OCI-LY1 (cell line): ENCODE measurements around the gene EEIG1.
A peak's percentile ranks its signal among the peaks of the same experiment; 100 is the strongest.

Source experiments
- H2AFZ ChIP-seq: fragments of 200-600 bp; sonication (generic), shearing (Covaris generic); 2 replicates; pipeline ENCODE4 v1.6.0; 2014; ENCODE audit warnings: antibody characterized with exemption, mild to moderate bottlenecking, low read length
- H3F3A ChIP-seq: fragments of 200-600 bp; sonication (generic), shearing (Covaris generic); 2 replicates; pipeline ENCODE4 v1.6.0; 2014; ENCODE audit warnings: mild to moderate bottlenecking, antibody characterized with exemption, low read length, moderate library complexity; ENCODE audit not compliant: insufficient read depth
- H3K27ac ChIP-seq: fragments of 200-600 bp; sonication (generic); 2 replicates; pipeline ENCODE4 v1.5.1; 2014; ENCODE audit warnings: low read length, mixed run types, mild to moderate bottlenecking, low read depth; ENCODE audit not compliant: poor library complexity, severe bottlenecking
- H3K27me3 ChIP-seq: fragments of 200-600 bp; sonication (generic); 2 replicates; pipeline ENCODE4 v1.6.0; 2014; ENCODE audit warnings: antibody characterized with exemption, mild to moderate bottlenecking, low read length, moderate library complexity; ENCODE audit not compliant: insufficient read depth
- H3K36me3 ChIP-seq: fragments of 200-600 bp; sonication (generic); 2 replicates; pipeline ENCODE4 v1.6.1; 2014; ENCODE audit warnings: mild to moderate bottlenecking, antibody characterized with exemption, low read length, moderate library complexity, mixed read lengths; ENCODE audit not compliant: insufficient read depth
- H3K4me1 ChIP-seq: fragments of 200-600 bp; sonication (generic); 2 replicates; pipeline ENCODE4 v1.5.1; 2014; ENCODE audit warnings: mild to moderate bottlenecking, low read length, moderate library complexity; ENCODE audit not compliant: insufficient read depth, severe bottlenecking
- H3K4me2 ChIP-seq: fragments of 200-600 bp; sonication (generic), shearing (Covaris generic); 2 replicates; pipeline ENCODE4 v1.6.1; 2014; ENCODE audit warnings: low read length
- H3K4me3 ChIP-seq: fragments of 200-600 bp; sonication (generic); 2 replicates; pipeline ENCODE4 v1.5.1; 2014; ENCODE audit warnings: low read length, low read depth, mild to moderate bottlenecking, mixed read lengths; ENCODE audit not compliant: poor library complexity, severe bottlenecking
- H3K79me2 ChIP-seq: fragments of 200-600 bp; shearing (Covaris generic); 2 replicates; pipeline ENCODE4 v1.6.1; 2016; ENCODE audit warnings: mixed run types, low read length, mixed read lengths; ENCODE audit not compliant: insufficient read depth
- H3K9ac ChIP-seq: fragments of 200-600 bp; sonication (generic), shearing (Covaris generic); 2 replicates; pipeline ENCODE4 v1.6.1; 2014; ENCODE audit warnings: mild to moderate bottlenecking, low read length, mixed read lengths
- H3K9me2 ChIP-seq: fragments of 200-600 bp; sonication (generic), shearing (Covaris generic); 2 replicates; pipeline ENCODE4 v1.6.1; 2014; ENCODE audit warnings: low read depth, mild to moderate bottlenecking, low read length, mixed read lengths
- H3K9me3 ChIP-seq: fragments of 200-600 bp; shearing (Covaris generic); 2 replicates; pipeline ENCODE4 v1.6.1; 2014; ENCODE audit warnings: low read length, mixed read lengths
- H4K20me1 ChIP-seq: fragments of 200-600 bp; sonication (generic), shearing (Covaris generic); 2 replicates; pipeline ENCODE4 v1.6.0; 2016; ENCODE audit warnings: mild to moderate bottlenecking, low read length; ENCODE audit not compliant: insufficient read depth
- EZH2 ChIP-seq: fragments of 200-600 bp; sonication (generic), shearing (Covaris generic); IDR thresholded peaks from 2 replicates; pipeline ENCODE4 v1.8.0; 2017; ENCODE audit warnings: borderline replicate concordance, mixed run types, mild to moderate bottlenecking, antibody characterized with exemption, low read length, moderate library complexity, mixed read lengths
- TF ChIP-seq, protein P1 (sequence below): fragments of 200-600 bp; sonication (generic), shearing (Covaris generic); IDR thresholded peaks from 2 replicates; pipeline ENCODE4 v1.5.1; 2017; ENCODE audit warnings: mild to moderate bottlenecking, antibody characterized with exemption, low read length, moderate library complexity, mixed read lengths

EEIG1 gene

DNA sequence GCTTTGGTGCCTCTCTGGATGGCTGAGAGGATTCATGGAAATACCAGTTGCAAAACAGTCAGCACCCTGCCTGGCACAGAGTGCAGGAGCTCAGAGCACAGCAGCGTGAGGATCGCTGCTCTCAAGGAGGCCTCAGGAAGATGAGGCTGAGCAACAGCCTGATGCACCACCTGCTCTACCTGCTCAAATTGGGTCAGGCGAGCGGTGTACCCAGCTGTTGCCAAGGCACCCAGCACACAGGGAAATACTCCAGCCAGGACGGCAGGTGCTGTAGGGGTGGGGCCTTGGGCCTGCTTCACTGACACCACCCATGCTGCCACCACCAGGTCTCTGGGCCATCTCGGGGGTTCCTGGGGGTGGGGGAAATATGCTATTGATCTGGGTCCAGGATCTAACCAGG, 4.3 kb downstream of the EEIG1 start:
- H2AFZ ChIP-seq: no peak overlapping the region
- peak overlapping the region; percentile 90 for H3K27ac ChIP-seq
- H3K27me3 ChIP-seq: no peaks in the 10 kb centered on the region
- TF ChIP-seq, protein P1, sequence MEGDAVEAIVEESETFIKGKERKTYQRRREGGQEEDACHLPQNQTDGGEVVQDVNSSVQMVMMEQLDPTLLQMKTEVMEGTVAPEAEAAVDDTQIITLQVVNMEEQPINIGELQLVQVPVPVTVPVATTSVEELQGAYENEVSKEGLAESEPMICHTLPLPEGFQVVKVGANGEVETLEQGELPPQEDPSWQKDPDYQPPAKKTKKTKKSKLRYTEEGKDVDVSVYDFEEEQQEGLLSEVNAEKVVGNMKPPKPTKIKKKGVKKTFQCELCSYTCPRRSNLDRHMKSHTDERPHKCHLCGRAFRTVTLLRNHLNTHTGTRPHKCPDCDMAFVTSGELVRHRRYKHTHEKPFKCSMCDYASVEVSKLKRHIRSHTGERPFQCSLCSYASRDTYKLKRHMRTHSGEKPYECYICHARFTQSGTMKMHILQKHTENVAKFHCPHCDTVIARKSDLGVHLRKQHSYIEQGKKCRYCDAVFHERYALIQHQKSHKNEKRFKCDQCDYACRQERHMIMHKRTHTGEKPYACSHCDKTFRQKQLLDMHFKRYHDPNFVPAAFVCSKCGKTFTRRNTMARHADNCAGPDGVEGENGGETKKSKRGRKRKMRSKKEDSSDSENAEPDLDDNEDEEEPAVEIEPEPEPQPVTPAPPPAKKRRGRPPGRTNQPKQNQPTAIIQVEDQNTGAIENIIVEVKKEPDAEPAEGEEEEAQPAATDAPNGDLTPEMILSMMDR: no peak
- no peak for TF ChIP-seq EZH2
- H3F3A ChIP-seq: no peaks in the 10 kb centered on the region
- H3K79me2 ChIP-seq: peaks cover 66% of the 10 kb centered on the region
- peak overlapping the region; percentile 90 for H3K4me2 ChIP-seq
- peaks cover 27% of the 10 kb centered on the region for H3K36me3 ChIP-seq
- no peaks in the 10 kb centered on the region for H3K9me2 ChIP-seq
- H3K4me3 ChIP-seq: peak overlapping the region; percentile 83
- peaks cover 79% of the 10 kb centered on the region for H3K4me1 ChIP-seq
- H3K9ac ChIP-seq: peak overlapping the region; percentile 91; the same call in 1 of the 2 replicates
- no peaks in the 10 kb centered on the region for H4K20me1 ChIP-seq
- no peaks in the 10 kb centered on the region for H3K9me3 ChIP-seq

DNA sequence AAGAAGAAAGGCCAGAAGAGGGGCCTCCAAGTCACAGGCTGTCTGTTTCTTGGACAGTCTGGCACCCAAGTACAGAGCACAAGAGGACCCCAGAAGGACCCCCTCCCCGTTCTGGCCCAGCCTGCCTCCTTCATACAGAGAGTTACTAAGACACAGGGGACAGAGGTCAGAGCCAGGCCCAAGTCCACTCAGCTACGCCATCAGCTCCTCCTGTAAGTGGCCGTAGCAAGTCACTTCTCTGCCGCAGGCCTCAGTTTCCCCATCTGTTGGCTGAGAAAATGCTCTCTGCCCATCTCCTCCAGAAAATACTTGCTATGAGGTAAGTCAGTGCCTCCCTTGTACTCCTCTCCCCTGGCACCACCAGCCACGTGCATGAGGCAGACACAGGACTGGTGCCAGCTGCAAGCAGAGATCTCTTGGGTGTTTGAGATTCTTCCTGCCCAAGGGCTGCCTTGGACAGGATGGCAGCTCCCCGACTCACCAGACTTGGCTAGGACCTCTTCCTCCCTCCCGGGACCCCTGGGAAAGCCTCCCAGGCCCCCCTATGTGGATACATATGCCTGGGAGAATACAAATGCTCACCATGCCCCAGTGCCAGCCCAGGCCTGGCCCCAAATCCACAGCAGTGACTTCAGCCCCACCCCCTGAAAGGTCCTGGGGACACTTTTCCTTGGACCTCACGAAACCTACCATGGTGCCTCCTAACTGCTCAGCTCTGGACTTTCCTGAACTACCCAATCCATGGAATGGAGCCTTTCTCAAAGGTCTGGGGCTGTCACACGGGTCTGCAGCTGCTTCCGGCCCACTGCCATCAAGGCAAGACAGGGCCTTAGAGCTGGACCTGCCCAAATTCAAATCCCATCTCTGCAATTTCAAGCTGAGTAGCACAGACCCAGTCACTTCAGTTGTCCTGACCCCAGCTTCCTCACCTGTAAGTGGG, 5.1 kb downstream of the EEIG1 start:
- no peaks in the 10 kb centered on the region for H3K27me3 ChIP-seq
- no peaks in the 10 kb centered on the region for H4K20me1 ChIP-seq
- H3K9me3 ChIP-seq: no peaks in the 10 kb centered on the region
- H3K4me2 ChIP-seq: peak overlapping the region; percentile 90
- peaks cover 84% of the 10 kb centered on the region for H3K4me1 ChIP-seq
- H3K9me2 ChIP-seq: no peaks in the 10 kb centered on the region
- no peak for TF ChIP-seq EZH2
- TF ChIP-seq, protein P1: no peak
- no peaks in the 10 kb centered on the region for H3F3A ChIP-seq
- H3K79me2 ChIP-seq: peaks cover 66% of the 10 kb centered on the region
- H3K36me3 ChIP-seq: peaks cover 27% of the 10 kb centered on the region
- H3K27ac ChIP-seq: peak overlapping the region; percentile 90
- peak overlapping the region; percentile 91; the same call in 1 of the 2 replicates for H3K9ac ChIP-seq
- peak overlapping the region; percentile 83 for H3K4me3 ChIP-seq
- H2AFZ ChIP-seq: no peak overlapping the region

DNA sequence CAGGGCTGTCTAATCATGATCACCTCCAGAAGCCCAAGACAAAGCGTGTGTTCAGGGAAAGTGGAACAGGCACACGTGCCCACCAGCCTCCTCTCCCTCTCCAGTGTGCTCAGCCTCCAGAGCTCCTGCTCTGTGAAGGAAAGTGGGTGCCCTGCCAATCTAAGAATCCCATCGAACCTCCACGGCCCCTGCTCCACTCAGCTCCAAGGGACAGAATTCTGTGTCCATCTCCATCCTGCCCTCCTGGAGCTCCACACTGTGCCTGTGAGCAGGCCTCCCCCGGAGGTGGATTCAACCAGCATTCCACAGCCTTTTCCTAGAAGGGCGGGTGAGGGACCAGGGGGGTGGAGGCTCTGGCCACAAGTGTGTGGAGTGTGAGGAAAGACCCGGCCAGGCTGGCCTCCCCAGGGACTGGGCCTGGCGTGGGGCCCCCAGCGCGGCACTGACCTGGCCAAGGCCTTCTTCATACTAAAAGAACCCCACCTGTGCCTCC, 6.0 kb downstream of the EEIG1 start:
- H3K27ac ChIP-seq: peak overlapping the region; percentile 90
- no peak overlapping the region for H2AFZ ChIP-seq
- H3F3A ChIP-seq: no peaks in the 10 kb centered on the region
- TF ChIP-seq, protein P1: no peak
- TF ChIP-seq EZH2: no peak
- H3K4me3 ChIP-seq: peak overlapping the region; percentile 83
- H3K9me2 ChIP-seq: no peaks in the 10 kb centered on the region
- peak overlapping the region; percentile 90 for H3K4me2 ChIP-seq
- H3K9ac ChIP-seq: peak overlapping the region; percentile 91; the same call in 1 of the 2 replicates
- no peaks in the 10 kb centered on the region for H3K9me3 ChIP-seq
- peaks cover 92% of the 10 kb centered on the region for H3K4me1 ChIP-seq
- peaks cover 27% of the 10 kb centered on the region for H3K36me3 ChIP-seq
- no peaks in the 10 kb centered on the region for H4K20me1 ChIP-seq
- H3K27me3 ChIP-seq: no peaks in the 10 kb centered on the region
- peaks cover 64% of the 10 kb centered on the region for H3K79me2 ChIP-seq
